Pancreas (tissue), 10 donors: Measurements from ENCODE around the gene PDZD4. TPM values are rescaled to one million over a fixed set of nuclear protein-coding genes. Genes with fewer than 3 reads are reported as not detected.
A peak's percentile ranks its signal among the peaks of the same experiment; 100 is the strongest.

Experiments used
- ATAC-seq, 4 donors: fragments of 200-7000 bp; cut with Tn5 transposase; one replicate each; pipeline versions ENCODE4 v1.8.0 to v1.9.1; 2020; ENCODE audit warnings: mild to moderate bottlenecking in 4 of 4, moderate library complexity in 4 of 4
- DNase-seq, 6 donors: peaks; one replicate each; pipeline ENCODE4 v3.0.0-alpha.2; 2020
- FAIRE-seq: peaks from 2 replicates; lab custom pipeline; 2012; peaks lifted over from hg19 to GRCh38; lab: Jason Lieb, UNC
- H3K27ac ChIP-seq, 4 donors: fragments of 200-600 bp; sonication (generic); 1 replicate in 3 of 4; 2 replicates in 1 of 4; pipeline versions ENCODE4 v1.5.0 to v1.8.0; 2020
- H3K27me3 ChIP-seq, 4 donors: fragments of 200-600 bp; one replicate each; pipeline ENCODE4 v1.8.0; 2021
- H3K36me3 ChIP-seq, 3 donors: fragments of 200-600 bp; sonication (generic) in 1 of 3; one replicate each; pipeline versions ENCODE4 v1.5.0 to v1.8.0; 2020 to 2021
- H3K4me1 ChIP-seq, 3 donors: fragments of 200-600 bp; one replicate each; pipeline ENCODE4 v1.8.0; 2021
- H3K4me3 ChIP-seq, 4 donors: fragments of 200-600 bp; sonication (generic) in 2 of 4; one replicate each; pipeline versions ENCODE4 v1.5.0 to v1.8.0; 2020 to 2021
- H3K9me3 ChIP-seq, 4 donors: fragments of 200-600 bp; one replicate each; pipeline ENCODE4 v1.8.0; 2021
- CTCF ChIP-seq, 4 donors: fragments of 200-600 bp; sonication (generic) in 3 of 4; IDR thresholded peaks; one replicate each; pipeline versions ENCODE4 v1.5.0 to v1.8.0; 2021; ENCODE audit warnings: antibody characterized with exemption in 4 of 4
- WGBS, 2 donors: extraction: QIAGEN DNeasy Blood & Tissue Kit; methylation state at CpG; one replicate each; pipeline ENCODE4 v1.1.7; 2013; 5-methylcytosine and 5-hydroxymethylcytosine counted together
- intact Hi-C, 3 donors: fragments of 100-400 bp; cut with DNase I; formaldehyde crosslinking; loops; one replicate each; pipeline versions ENCODE4 v1.11.1 to v1.14.2; 2022
- polyA plus RNA-seq, 2 donors: library from polyadenylated mRNA; stranded (reverse); fragments of 200-250 nt; gene quantifications; one replicate each; pipeline ENCODE4 v1.2.3, GENCODE V29; 2013
- total RNA-seq, 6 donors: library from RNA; stranded (reverse); fragmentation: NEBNext Ultra II Directional in 4 of 6; extraction: Animal tissue kit (Norgen Biotek cat#: 25700) in 4 of 6; gene quantifications; one replicate each; pipeline versions ENCODE4 v1.2.1 to v1.2.4, GENCODE V29; 2021 to 2023
- donor health status: healthy with polysubstance abuse.
- donor health status: DM: no; HTN: no; CAD: no; lungs with moderate emphysema.
- donor health status: DM: no; HTN: no; CAD: no.
- donor health status: control.
- donor health status: control.
- donor health status: Bipolar disorder and iron deficiency.
- donor health status: DM: yes; HTN: yes; CAD: no.
- donor health status: DM: no; HTN: no; CAD: no.
- donor health status: DM: no; HTN: no; CAD: no.
- donor health status: DM: yes; HTN: yes; CAD: no.

Gene PDZD4
- total and polyA plus RNA-seq, 8 donors = 0.79 to 15.2 (median 1.6) TPM

GRCh38 chrX:153776120-153776599 lies 54.2 kb downstream of the PDZD4 start:
- Histone ChIP-seq H3K4me3 (no peak overlapping the region), H3K36me3 (no peaks in the 10 kb centered on the region), H3K27ac (no peak overlapping the region), H3K4me1 (no peaks in the 10 kb centered on the region), H3K27me3 (no peaks in the 10 kb centered on the region), H3K9me3 (no peaks in the 10 kb centered on the region)
- intact Hi-C loops = loop anchor here in 1 of 3 donors (10.0 kb wide), 1 partner anchor 179 kb away; no protein-coding TSS in a partner anchor
- peak in 2 of 6 donors; percentile 8 to 36 for DNase-seq
- no peak for ATAC-seq
- FAIRE-seq = no peak
- 75 to 87% methylated on average over 10 to 12 of the region's 20 CpGs for WGBS, 2 donors
- TF ChIP-seq CTCF (IDR thresholded peaks at IDR 0.05) = no peak

- Histone ChIP-seq H3K9me3 (no peaks in the 10 kb centered on the region), H3K27me3 (no peaks in the 10 kb centered on the region), H3K27ac (no peak overlapping the region), H3K4me3 (no peak overlapping the region), H3K4me1 (no peaks in the 10 kb centered on the region), H3K36me3 (no peaks in the 10 kb centered on the region)
- WGBS, 2 donors = 81 to 90% methylated on average over 41 to 42 of the region's 42 CpGs
- ATAC-seq (no peak), FAIRE-seq (no peak), DNase-seq (peak in 3 of 6 donors; percentile 19 to 59 (median 51))
- no peak for TF ChIP-seq CTCF (IDR thresholded peaks at IDR 0.05)
- intact Hi-C loops = loop anchor here in 1 of 3 donors (10.0 kb wide), 1 partner anchor 179 kb away; no protein-coding TSS in a partner anchor
Observed at GRCh38 chrX:153775293-153776119, 54.8 kb downstream of the PDZD4 start.

- H3K4me1 ChIP-seq = no peaks in the 10 kb centered on the region
- ATAC-seq (no peak), FAIRE-seq (no peak), DNase-seq (peak in 2 of 6 donors; percentile 26 to 67)
- no peaks in the 10 kb centered on the region for H3K27me3 ChIP-seq
- H3K36me3 ChIP-seq = no peaks in the 10 kb centered on the region
- H3K27ac ChIP-seq = no peak overlapping the region
- no peak for TF ChIP-seq CTCF (IDR thresholded peaks at IDR 0.05)
- H3K9me3 ChIP-seq = no peaks in the 10 kb centered on the region
- 89 to 94% methylated on average over 36 to 37 of the region's 37 CpGs for WGBS, 2 donors
- no peak overlapping the region for H3K4me3 ChIP-seq
- intact Hi-C loops = loop anchor here in 1 of 3 donors (10.0 kb wide), 1 partner anchor 180 kb away; no protein-coding TSS in a partner anchor
Observed at GRCh38 chrX:153774576-153775292, 55.6 kb downstream of the PDZD4 start.

GRCh38 chrX:153773741-153774575 lies 56.4 kb downstream of the PDZD4 start:
- Histone ChIP-seq H3K4me1 (no peaks in the 10 kb centered on the region), H3K27me3 (no peaks in the 10 kb centered on the region), H3K27ac (no peak overlapping the region), H3K36me3 (no peaks in the 10 kb centered on the region), H3K4me3 (no peak overlapping the region), H3K9me3 (no peaks in the 10 kb centered on the region)
- TF ChIP-seq CTCF (IDR thresholded peaks at IDR 0.05) = no peak
- no peak for ATAC-seq
- FAIRE-seq = no peak
- WGBS, 2 donors = 91 to 95% methylated on average over 43 to 48 of the region's 48 CpGs
- intact Hi-C loops = loop anchor here in 1 of 3 donors (10.0 kb wide), 1 partner anchor 181 kb away; no protein-coding TSS in a partner anchor
- peak in 3 of 6 donors; percentile 22 to 77 (median 56) for DNase-seq
